IMR-90 (cell line): ENCODE results near the gene RAB11FIP4. TPM values are rescaled to one million over a fixed set of nuclear protein-coding genes. Genes with fewer than 3 reads are reported as not detected.
"Not testable (repeated sequence)": the region's sequence is repeated elsewhere in the genome, so short reads cannot be mapped to it uniquely, and the experiment has no call there.

ENCODE experiments used
- ATAC-seq: fragments of 200-7000 bp; cut with Tn5 transposase; 2 replicates; pipeline ENCODE4 v1.9.1; 2020; ENCODE audit warnings: low read depth, mild to moderate bottlenecking, moderate library complexity
- Bru-seq: library from RNA; stranded (reverse); fragments of 400-500 nt; gene quantifications from one replicate; lab custom pipeline; 2021; lab: Mats Ljungman, UMichigan
- BruChase-seq, 2 experiments: library from RNA; stranded (reverse); fragments of 400-500 nt; gene quantifications; one replicate each; lab custom pipeline; 2021; lab: Mats Ljungman, UMichigan
- BruUV-seq: library from RNA; stranded (reverse); fragments of 400-500 nt; replicated peaks from 2 replicates; lab custom pipeline; 2021; lab: Mats Ljungman, UMichigan
- CTCF ChIA-PET: fragments of 300-600 bp; formaldehyde crosslinking; extraction: SDS; loops from one replicate; lab custom pipeline; 2021; ENCODE audit warnings: antibody characterized with exemption; lab: Yijun Ruan, JAX
- POLR2A ChIA-PET: fragments of 300-600 bp; sonication (Branson Sonifier 250); formaldehyde crosslinking; loops from one replicate; lab custom pipeline; 2022; ENCODE audit warnings: antibody characterized with exemption; ENCODE audit not compliant: unreplicated experiment; lab: Charles Lee
- DNase-seq: peaks from one replicate; pipeline ENCODE4 v3.0.0; 2013
- H2AFZ ChIP-seq: replicated peaks from 2 replicates; pipeline ENCODE3; 2013; ENCODE audit warnings: low read length, mild to moderate bottlenecking; ENCODE audit not compliant: poor library complexity
- H2AK5ac ChIP-seq: 2 replicates; pipeline ENCODE4 v1.6.1; 2013; ENCODE audit warnings: low read depth, low read length, inconsistent platforms
- H2AK9ac ChIP-seq: replicated peaks from 2 replicates; pipeline ENCODE3; 2013; ENCODE audit warnings: mild to moderate bottlenecking, low read depth, low read length, moderate library complexity; ENCODE audit not compliant: poor library complexity
- H2BK120ac ChIP-seq: 2 replicates; pipeline ENCODE4 v1.6.1; 2013; ENCODE audit warnings: low read depth, low read length, inconsistent platforms
- H2BK15ac ChIP-seq: 3 replicates; pipeline ENCODE4 v1.6.1; 2013; ENCODE audit warnings: low read depth, low read length, inconsistent platforms
- H2BK20ac ChIP-seq: 2 replicates; pipeline ENCODE4 v1.6.1; 2013; ENCODE audit warnings: low read depth, mild to moderate bottlenecking, inconsistent platforms, low read length, moderate library complexity
- H2BK5ac ChIP-seq: 2 replicates; pipeline ENCODE4 v1.6.1; 2013; ENCODE audit warnings: mild to moderate bottlenecking, low read depth, low read length, inconsistent platforms; ENCODE audit not compliant: poor library complexity, severe bottlenecking
- H3K14ac ChIP-seq: replicated peaks from 2 replicates; pipeline ENCODE4 v1.6.1; 2013; ENCODE audit warnings: low read depth, low read length, inconsistent platforms
- H3K18ac ChIP-seq: 2 replicates; pipeline ENCODE4 v1.6.1; 2013; ENCODE audit warnings: low read depth, low read length, control low read depth
- H3K23ac ChIP-seq: 2 replicates; pipeline ENCODE4 v1.6.1; 2013; ENCODE audit warnings: low read depth, low read length, inconsistent platforms
- H3K27ac ChIP-seq: 2 replicates; pipeline ENCODE4 v1.5.1; 2013; ENCODE audit warnings: mild to moderate bottlenecking, control low read depth, low read length; ENCODE audit not compliant: insufficient read depth
- H3K27me3 ChIP-seq: 2 replicates; pipeline ENCODE4 v1.6.1; 2013; ENCODE audit warnings: low read length; ENCODE audit not compliant: control insufficient read depth, insufficient read depth
- H3K36me3 ChIP-seq: 2 replicates; pipeline ENCODE4 v1.6.1; 2013; ENCODE audit warnings: low read length, mixed read lengths; ENCODE audit not compliant: control insufficient read depth, insufficient read depth
- H3K4ac ChIP-seq: 2 replicates; pipeline ENCODE4 v1.6.1; 2013; ENCODE audit warnings: low read depth, low read length, inconsistent platforms
- H3K4me1 ChIP-seq: 2 replicates; pipeline ENCODE4 v1.6.1; 2013; ENCODE audit warnings: low read length, mixed read lengths; ENCODE audit not compliant: control insufficient read depth, insufficient read depth
- H3K4me2 ChIP-seq: 2 replicates; pipeline ENCODE4 v1.6.1; 2013; ENCODE audit warnings: low read depth, mild to moderate bottlenecking, control low read depth, low read length, moderate library complexity
- H3K4me3 ChIP-seq: 2 replicates; pipeline ENCODE4 v1.5.1; 2013; ENCODE audit warnings: low read depth, mild to moderate bottlenecking, control low read depth, low read length, moderate library complexity; ENCODE audit not compliant: insufficient read depth
- H3K56ac ChIP-seq: 2 replicates; pipeline ENCODE4 v1.6.1; 2013; ENCODE audit warnings: low read length, inconsistent platforms; ENCODE audit not compliant: insufficient read depth; ENCODE audit errors: extremely low read depth
- H3K79me1 ChIP-seq, 2 experiments: 2 replicates each; pipeline ENCODE4 v1.6.1; 2013; ENCODE audit warnings: low read length in 2 of 2, inconsistent platforms in 1 of 2, low read depth in 1 of 2
- H3K9ac ChIP-seq: 2 replicates; pipeline ENCODE4 v1.6.1; 2013; ENCODE audit warnings: low read depth, low read length, control low read depth
- H3K9me1 ChIP-seq: 2 replicates; pipeline ENCODE4 v1.6.1; 2013; ENCODE audit warnings: low read length, inconsistent platforms; ENCODE audit not compliant: insufficient read depth
- H3K9me3 ChIP-seq: 2 replicates; pipeline ENCODE4 v1.6.1; 2013; ENCODE audit warnings: low read length; ENCODE audit not compliant: control insufficient read depth, insufficient read depth
- H4K20me1 ChIP-seq: 2 replicates; pipeline ENCODE4 v1.6.1; 2013; ENCODE audit warnings: low read length, inconsistent platforms; ENCODE audit not compliant: insufficient read depth
- H4K5ac ChIP-seq: 2 replicates; pipeline ENCODE4 v1.6.1; 2013; ENCODE audit warnings: mild to moderate bottlenecking, low read depth, low read length, control low read depth
- H4K8ac ChIP-seq, 2 experiments: 2 replicates each; pipeline ENCODE4 v1.6.1; 2013; ENCODE audit warnings: low read depth in 2 of 2, low read length in 2 of 2, control low read depth in 1 of 2, inconsistent platforms in 1 of 2
- H4K91ac ChIP-seq: 2 replicates; pipeline ENCODE4 v1.6.1; 2013; ENCODE audit warnings: low read depth, low read length, inconsistent platforms; ENCODE audit not compliant: insufficient read depth
- RFX5 ChIP-seq: IDR thresholded peaks from 2 replicates; pipeline ENCODE4 v1.8.0; 2012; ENCODE audit warnings: low read depth, mild to moderate bottlenecking, low read length, moderate library complexity
- WGBS, 2 experiments: methylation state at CpG; one replicate each; pipeline versions ENCODE4 v1.1.5 to v1.1.7; 2013; ENCODE audit warnings: missing lambda C conversion rate in 2 of 2; ENCODE audit not compliant: insufficient read length in 1 of 2; ENCODE audit errors: extremely low coverage in 2 of 2; 5-methylcytosine and 5-hydroxymethylcytosine counted together
- dilution Hi-C: fragments of 300-500 bp; cut with HindIII; formaldehyde crosslinking; loops from one replicate; pipeline ENCODE4 v1.14.3; 2018; ENCODE audit warnings: low sequenced_read_pairs; ENCODE audit not compliant: unreplicated experiment
- in situ Hi-C: fragments of 300-500 bp; cut with MboI; formaldehyde crosslinking; loops from 3 replicates; pipeline ENCODE4 v1.14.3; 2019; ENCODE audit warnings: low sequenced_read_pairs, inconsistent platforms, mixed read lengths
- intact Hi-C: fragments of 100-400 bp; cut with micrococcal nuclease; formaldehyde crosslinking; loops from 2 replicates; pipeline ENCODE4 v1.10.0; 2022
- long read RNA-seq: library from polyadenylated mRNA; unstranded; transcript quantifications from one replicate; pipeline ENCODE4 v2.0.0, GENCODE V29; 2021; ENCODE audit not compliant: unreplicated experiment
- polyA plus RNA-seq, 3 experiments: library from polyadenylated mRNA; depleted of rRNA; stranded (reverse); fragments of >200 nt; gene quantifications; 2 replicates each; pipeline ENCODE4 v1.2.3, GENCODE V29; 2012; ENCODE audit warnings: low replicate concordance in 1 of 3
- total RNA-seq: library from RNA; depleted of rRNA; stranded (reverse); fragments of >200 nt; gene quantifications from 2 replicates; pipeline ENCODE4 v1.2.3, GENCODE V29; 2012; rRNA removed

The RAB11FIP4 gene
- total RNA-seq = 1.1 and 1.4 TPM in 2 replicates
- 0.59 and 0.68 TPM in 2 replicates for polyA plus RNA-seq (2012; rRNA removed)
- polyA plus RNA-seq (2012; cell fraction: cytosol; rRNA removed) = 0.60 and 0.84 TPM in 2 replicates
- 0.57 and 0.62 TPM in 2 replicates for polyA plus RNA-seq (2012; cell fraction: nucleus; rRNA removed; ENCODE audit: low replicate concordance)
- percentile 13 among the genes with signal in this experiment for Bru-seq, nascent RNA
- BruChase-seq, experiment 1, labeled RNA remaining after a 6-hour chase = percentile 25 among the genes with signal in this experiment
- percentile 19 among the genes with signal in this experiment for BruChase-seq, experiment 2, labeled RNA remaining after a 2-hour chase
- long read RNA-seq, partial matches to known transcripts = 1 of 1 reads
- long read RNA-seq, other reads (novel, unspliced or antisense) = 0 of 1 reads

DNA sequence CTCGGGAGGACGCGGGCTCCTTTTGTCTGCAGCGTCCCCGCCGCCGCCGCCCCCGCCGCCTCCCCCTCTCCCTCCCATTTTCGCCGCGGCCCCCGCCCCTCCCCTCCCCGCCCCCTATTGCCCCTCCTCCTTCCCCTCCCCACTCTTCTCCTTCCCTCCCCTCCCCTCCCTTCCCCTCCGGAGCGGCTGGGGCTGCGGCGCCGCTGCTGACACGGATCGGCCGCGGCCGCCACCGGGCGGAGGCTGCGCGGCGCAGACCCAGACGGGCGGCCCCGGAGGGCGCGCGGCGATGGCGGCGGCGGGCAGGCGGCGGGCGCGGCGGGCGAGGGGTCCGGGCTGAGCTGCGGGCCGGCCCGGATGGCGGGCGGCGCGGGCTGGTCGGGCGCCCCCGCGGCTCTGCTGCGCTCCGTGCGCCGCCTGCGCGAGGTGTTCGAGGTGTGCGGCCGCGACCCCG is at the start of gene RAB11FIP4:
RAB11FIP4 (plus strand) TSS at position 180 of the 454 bp plus-strand sequence; CDS start at position 358, 178 bp downstream.
- Histone ChIP-seq H2BK20ac (no peak within 1 kb of the TSS), H3K27ac (no peak within 1 kb of the TSS), H3K4ac (no peak within 1 kb of the TSS), H3K18ac (no peak within 1 kb of the TSS), H3K56ac (no peak within 1 kb of the TSS), H3K9me3 (no peaks in the 10 kb centered on the region), H4K8ac (no peak within 1 kb of the TSS), H3K79me1 (no peaks in the 10 kb centered on the region), H3K4me3 (peak within 1 kb of the TSS; percentile 31), H4K91ac (no peak within 1 kb of the TSS), H3K14ac (no peak within 1 kb of the TSS), H4K20me1 (no peaks in the 10 kb centered on the region; the same call in none of the 2 replicates), H2BK120ac (no peak within 1 kb of the TSS), H3K9ac (no peak within 1 kb of the TSS), H2BK15ac (no peak within 1 kb of the TSS), H3K27me3 (peaks cover 40% of the 10 kb centered on the region), H2AK9ac (peak within 1 kb of the TSS; percentile 34), H4K5ac (no peak within 1 kb of the TSS), H3K9me1 (no peaks in the 10 kb centered on the region), H3K23ac (no peak within 1 kb of the TSS), H3K36me3 (no peaks in the 10 kb centered on the region), H2AFZ (peak within 1 kb of the TSS; percentile 82), H3K4me1 (peaks cover 2% of the 10 kb centered on the region; the same call in 1 of the 2 replicates), H2AK5ac (no peak within 1 kb of the TSS), H3K4me2 (peak within 1 kb of the TSS; percentile 46; the same call in 1 of the 2 replicates), H2BK5ac (no peak within 1 kb of the TSS)
- TF ChIP-seq RFX5 = no peak
- ChIA-PET POLR2A (interaction anchor here (0.6 kb wide), 1 partner anchor 222 kb away, joined by 3 read pairs; no protein-coding TSS in a partner anchor), CTCF (no interaction called here)
- BruUV-seq = no TSS peak
- in situ Hi-C loops = no loop called here
- 2% methylated on average over 25 of the region's 69 CpGs; no CpG with 5 or more reads in 1 of the 2 experiments for WGBS, 2 experiments
- intact Hi-C loops = no loop called here
- no peak for DNase-seq
- peak; percentile 52 for ATAC-seq
- dilution Hi-C loops = no loop called here

DNA sequence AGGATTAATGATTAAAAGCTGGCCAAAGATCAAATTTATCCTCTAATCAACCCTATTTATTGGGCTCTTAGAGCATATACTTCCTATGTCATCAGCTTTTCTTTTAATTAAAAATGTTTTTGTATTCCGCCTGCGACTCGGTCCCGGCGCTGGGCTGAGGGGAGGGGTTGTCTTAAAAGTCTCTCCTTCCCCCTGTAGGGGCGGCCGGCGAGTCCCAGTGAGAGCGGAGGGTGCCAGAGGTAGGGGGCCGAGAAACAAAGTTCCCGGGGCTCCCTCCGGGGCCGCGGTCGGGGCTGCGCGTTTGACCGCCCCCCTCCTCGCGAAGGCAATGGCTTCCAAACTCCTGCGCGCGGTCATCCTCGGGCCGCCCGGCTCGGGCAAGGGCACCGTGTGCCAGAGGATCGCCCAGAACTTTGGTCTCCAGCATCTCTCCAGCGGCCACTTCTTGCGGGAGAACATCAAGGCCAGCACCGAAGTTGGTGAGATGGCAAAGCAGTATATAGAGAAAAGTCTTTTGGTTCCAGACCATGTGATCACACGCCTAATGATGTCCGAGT is 46.2 kb upstream of the RAB11FIP4 start:
- H2AK5ac ChIP-seq, in situ Hi-C loops, intact Hi-C loops, H3K9me3 ChIP-seq, H3K79me1 ChIP-seq, POLR2A ChIA-PET, H2AK9ac ChIP-seq, CTCF ChIA-PET, H2AFZ ChIP-seq, BruUV-seq, H4K20me1 ChIP-seq, dilution Hi-C loops, H3K14ac ChIP-seq, H2BK120ac ChIP-seq, H3K27ac ChIP-seq, H3K23ac ChIP-seq, H3K27me3 ChIP-seq, H2BK15ac ChIP-seq, H2BK20ac ChIP-seq, H3K4ac ChIP-seq, H3K56ac ChIP-seq, ATAC-seq, H3K4me3 ChIP-seq, H4K8ac ChIP-seq, H4K5ac ChIP-seq, DNase-seq, H4K91ac ChIP-seq, H3K9ac ChIP-seq, H3K18ac ChIP-seq, H3K4me1 ChIP-seq, H3K4me2 ChIP-seq, H3K9me1 ChIP-seq, H2BK5ac ChIP-seq: not testable (repeated sequence)
- WGBS, 2 experiments = no CpG with 5 or more reads among the region's 34 CpGs
- peaks cover 15% of the 10 kb centered on the region for H3K36me3 ChIP-seq
